Omental fat pad (tissue), 4 donors: Measurements from ENCODE around the gene CENPC. TPM values are rescaled to one million over a fixed set of nuclear protein-coding genes. Genes with fewer than 3 reads are reported as not detected.

Source experiments
- ATAC-seq: fragments of 150-250 bp; one replicate; pipeline ENCODE4 v1.9.1; 2016; ENCODE audit warnings: mild to moderate bottlenecking, moderate library complexity; ENCODE audit not compliant: low FRiP score
- DNase-seq: peaks from one replicate; pipeline ENCODE4 v3.0.0-alpha.2; 2019; ENCODE audit warnings: low spot score
- total RNA-seq, 4 donors: library from RNA; depleted of rRNA; stranded (reverse); fragments of >200 nt; gene quantifications; one replicate each; pipeline ENCODE4 v1.1.0, GENCODE V29; 2016
- TF ChIP-seq, protein P1 (sequence below), 3 donors: fragments of 450-650 bp; IDR thresholded peaks; one replicate each; pipeline ENCODE4 v1.5.1; 2016 to 2017; ENCODE audit warnings: antibody characterized with exemption in 3 of 3, mild to moderate bottlenecking in 3 of 3, moderate library complexity in 2 of 3

CENPC gene
- total RNA-seq, 4 donors from 2014 or later, result 18.4 to 40.2 (median 20.5) TPM

DNA sequence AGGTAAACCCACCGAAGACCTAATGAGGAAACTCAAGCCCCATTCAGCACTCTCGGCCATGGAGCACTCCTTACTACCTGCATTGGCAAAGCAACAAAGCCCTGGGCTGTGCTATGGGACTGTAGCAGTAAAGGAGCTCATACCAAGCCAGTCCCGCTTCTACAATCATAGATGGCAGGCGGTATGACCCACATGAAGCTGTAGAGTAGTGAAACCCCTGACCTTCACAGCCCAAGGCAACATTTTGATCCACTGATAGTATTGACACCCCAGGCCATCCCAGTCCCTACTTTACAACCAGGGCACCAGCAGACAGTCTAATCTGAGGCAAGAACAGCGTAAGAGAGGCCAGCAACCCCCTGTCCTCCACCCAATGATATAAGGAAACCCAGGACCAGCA lies 25.2 kb downstream of the CENPC start:
- ATAC-seq, result no peak
- no peak for DNase-seq
- TF ChIP-seq, protein P1, sequence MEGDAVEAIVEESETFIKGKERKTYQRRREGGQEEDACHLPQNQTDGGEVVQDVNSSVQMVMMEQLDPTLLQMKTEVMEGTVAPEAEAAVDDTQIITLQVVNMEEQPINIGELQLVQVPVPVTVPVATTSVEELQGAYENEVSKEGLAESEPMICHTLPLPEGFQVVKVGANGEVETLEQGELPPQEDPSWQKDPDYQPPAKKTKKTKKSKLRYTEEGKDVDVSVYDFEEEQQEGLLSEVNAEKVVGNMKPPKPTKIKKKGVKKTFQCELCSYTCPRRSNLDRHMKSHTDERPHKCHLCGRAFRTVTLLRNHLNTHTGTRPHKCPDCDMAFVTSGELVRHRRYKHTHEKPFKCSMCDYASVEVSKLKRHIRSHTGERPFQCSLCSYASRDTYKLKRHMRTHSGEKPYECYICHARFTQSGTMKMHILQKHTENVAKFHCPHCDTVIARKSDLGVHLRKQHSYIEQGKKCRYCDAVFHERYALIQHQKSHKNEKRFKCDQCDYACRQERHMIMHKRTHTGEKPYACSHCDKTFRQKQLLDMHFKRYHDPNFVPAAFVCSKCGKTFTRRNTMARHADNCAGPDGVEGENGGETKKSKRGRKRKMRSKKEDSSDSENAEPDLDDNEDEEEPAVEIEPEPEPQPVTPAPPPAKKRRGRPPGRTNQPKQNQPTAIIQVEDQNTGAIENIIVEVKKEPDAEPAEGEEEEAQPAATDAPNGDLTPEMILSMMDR (IDR thresholded peaks at IDR 0.05), result no peak

DNA sequence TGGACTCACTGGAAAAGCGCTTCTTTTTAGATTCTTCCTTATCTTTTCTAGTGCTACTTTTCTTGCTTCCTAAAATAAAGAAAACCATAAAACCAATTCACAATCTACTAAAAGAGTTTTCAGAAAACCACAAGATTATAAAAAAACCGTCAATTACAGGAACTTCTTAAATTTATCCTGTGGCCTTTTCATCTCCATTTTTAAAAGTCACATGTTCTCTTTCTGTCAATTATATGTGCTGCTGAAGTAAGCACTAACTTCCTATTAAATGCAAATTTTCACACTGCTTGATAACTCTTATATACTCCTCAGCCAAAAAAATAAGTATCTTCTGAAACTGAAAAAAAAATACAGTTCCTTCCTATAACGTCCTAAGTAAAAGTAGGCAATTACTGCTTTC lies 32.8 kb downstream of the CENPC start:
- DNase-seq (no peak), ATAC-seq (no peak)
- TF ChIP-seq, protein P1 (IDR thresholded peaks at IDR 0.05), result no peak

DNA sequence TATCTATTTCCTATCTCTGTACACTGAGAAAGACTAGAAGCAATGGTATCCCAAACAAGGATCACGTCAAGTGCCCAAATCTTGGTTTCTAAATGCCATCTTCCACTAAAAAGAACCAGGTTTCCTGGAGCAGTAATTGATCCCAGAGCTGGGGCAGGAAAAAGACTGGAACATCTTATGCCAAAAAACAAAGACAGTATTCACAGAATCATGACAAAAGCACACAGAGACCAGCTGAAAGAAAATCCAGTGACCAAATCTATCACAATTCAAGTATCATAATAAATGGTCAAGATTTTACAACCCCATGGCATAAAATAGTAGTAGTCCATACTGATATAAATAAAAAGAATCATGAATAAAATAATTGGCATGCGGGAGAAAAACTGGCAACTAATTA lies 44.9 kb downstream of the CENPC start:
- no peak for ATAC-seq
- no peak for DNase-seq
- TF ChIP-seq, protein P1 (IDR thresholded peaks at IDR 0.05), result no peak

DNA sequence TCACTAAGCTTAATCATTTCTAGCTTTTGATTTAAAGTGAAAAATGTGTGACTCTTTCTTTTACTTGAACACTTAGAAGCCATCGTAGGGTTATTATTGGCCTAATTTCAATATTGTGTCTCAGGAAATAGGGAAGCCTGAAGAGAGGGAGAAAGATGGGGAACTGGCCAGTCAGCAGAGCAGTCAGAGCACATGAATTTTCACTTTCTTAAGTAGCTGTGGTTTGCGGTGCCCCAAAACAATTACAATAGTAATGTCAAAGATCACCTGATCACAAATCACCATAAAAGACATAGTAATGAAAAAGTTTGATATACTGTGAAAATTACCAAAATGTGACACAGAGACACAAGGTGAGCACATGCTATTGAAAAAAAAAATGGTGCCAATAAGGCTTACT lies 45.5 kb downstream of the CENPC start:
- ATAC-seq (no peak), DNase-seq (no peak)
- TF ChIP-seq, protein P1 (IDR thresholded peaks at IDR 0.05), result no peak

DNA sequence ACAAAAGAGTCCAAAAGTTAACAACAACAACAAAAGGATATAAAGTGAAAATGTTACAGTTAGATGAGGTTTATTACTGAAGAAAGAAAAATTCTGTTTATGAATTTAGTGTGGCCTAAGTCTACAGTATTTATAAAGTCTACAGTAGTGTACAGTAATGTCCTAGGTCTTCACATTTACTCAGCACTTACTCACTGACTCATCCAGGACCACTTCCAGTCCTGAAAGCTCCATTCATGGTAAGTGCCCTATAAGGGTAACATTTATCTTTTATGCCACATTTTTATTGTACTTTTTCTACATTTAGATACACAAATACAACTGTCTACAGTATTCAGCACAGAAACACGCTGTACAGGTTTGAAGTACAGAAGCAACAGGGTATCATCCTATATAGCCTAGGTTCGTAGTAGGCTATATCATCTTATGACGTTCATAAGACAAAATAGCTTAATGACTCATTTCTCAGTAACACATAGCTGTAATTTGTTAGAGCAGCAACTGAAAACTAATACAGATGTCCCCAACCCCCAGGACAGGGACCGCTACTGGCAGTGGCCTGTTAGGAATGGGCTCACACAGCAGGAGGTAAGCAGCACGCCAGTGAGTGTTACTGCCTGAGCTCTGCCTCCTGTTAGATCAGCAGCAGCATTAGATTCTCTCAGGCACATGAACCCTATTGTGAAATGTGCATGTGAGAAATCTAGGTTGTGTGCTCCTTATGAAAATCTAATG lies 61.3 kb downstream of the CENPC start:
- TF ChIP-seq, protein P1 (IDR thresholded peaks at IDR 0.05), result no peak
- DNase-seq, result no peak
- ATAC-seq, result no peak

DNA sequence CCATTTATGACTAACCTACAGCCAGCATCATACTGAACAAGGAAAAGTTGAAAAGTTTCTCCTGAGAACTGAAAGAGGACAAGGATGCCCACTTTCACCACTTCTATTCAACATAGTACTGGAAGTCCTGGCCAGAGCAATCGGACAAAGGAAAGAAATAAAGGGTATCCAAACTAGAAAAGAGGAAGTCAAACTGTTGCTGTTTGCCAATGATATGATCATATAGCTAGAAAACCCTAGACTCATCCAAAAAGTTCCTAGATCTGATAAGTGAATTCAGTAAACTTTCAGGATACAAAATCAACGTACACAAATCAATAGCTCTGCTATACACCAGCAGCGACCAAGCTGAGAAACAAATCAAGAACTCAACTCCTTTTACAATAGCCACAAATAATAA lies 64.5 kb downstream of the CENPC start:
- TF ChIP-seq, protein P1 (IDR thresholded peaks at IDR 0.05), result no peak

DNA sequence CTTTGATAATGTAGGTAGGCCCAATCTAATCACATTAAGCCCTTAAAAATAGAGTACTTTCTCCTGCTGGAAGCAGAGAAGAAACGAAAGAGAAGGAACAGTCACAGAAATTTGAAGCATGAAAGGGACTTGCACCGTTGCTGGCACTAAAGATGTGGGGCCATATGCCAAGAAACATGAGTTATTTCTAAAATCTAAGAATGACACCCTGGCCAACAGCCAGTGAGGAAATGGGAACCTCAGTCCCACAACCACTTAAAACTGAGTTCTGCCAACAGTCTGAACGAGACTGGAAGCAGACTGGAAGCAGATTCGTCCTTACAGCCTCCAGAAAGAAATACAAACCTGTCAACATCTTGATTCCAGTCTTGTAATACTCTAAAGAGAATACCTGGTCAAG lies 70.1 kb downstream of the CENPC start:
- ATAC-seq, result no peak
- no peak for DNase-seq
- TF ChIP-seq, protein P1 (IDR thresholded peaks at IDR 0.05), result no peak

More for the DNA sequence above, 64.5 kb downstream of the CENPC start:
- ATAC-seq, result no peak
- DNase-seq, result no peak
